Caco-2 (cell line): ENCODE measurements around the gene CHAF1A. TPM values are rescaled to one million over a fixed set of nuclear protein-coding genes. Genes with fewer than 3 reads are reported as not detected.
A peak's percentile ranks its signal among the peaks of the same experiment; 100 is the strongest.

Experiments
- Bru-seq: library from RNA; stranded (reverse); fragments of 400-500 nt; gene quantifications from one replicate; lab custom pipeline; 2021; lab: Mats Ljungman, UMichigan
- BruChase-seq, 2 experiments: library from RNA; stranded (reverse); fragments of 400-500 nt; gene quantifications; one replicate each; lab custom pipeline; 2021; lab: Mats Ljungman, UMichigan
- BruUV-seq: library from RNA; stranded (reverse); fragments of 400-500 nt; replicated peaks from 2 replicates; lab custom pipeline; 2021; lab: Mats Ljungman, UMichigan
- CTCF ChIA-PET: fragments of 300-600 bp; sonication (Branson Sonifier 250); formaldehyde crosslinking; loops from one replicate; lab custom pipeline; 2022; ENCODE audit warnings: antibody characterized with exemption; lab: Charles Lee
- POLR2A ChIA-PET: fragments of 300-600 bp; sonication (Branson Sonifier 250); formaldehyde crosslinking; loops from one replicate; lab custom pipeline; 2022; ENCODE audit warnings: antibody characterized with exemption; lab: Charles Lee
- DNase-seq, 2 experiments: peaks; one replicate each; pipeline versions ENCODE4 v3.0.0 to v3.0.0-alpha.2; 2020 to 2022
- H3K27me3 ChIP-seq: replicated peaks from 2 replicates; pipeline ENCODE4 v1.6.0; 2011; ENCODE audit warnings: low read length; ENCODE audit not compliant: control insufficient read depth, insufficient read depth
- H3K36me3 ChIP-seq: 2 replicates; pipeline ENCODE4 v1.5.1; 2011; ENCODE audit warnings: low read length; ENCODE audit not compliant: control insufficient read depth, insufficient read depth
- H3K4me1 ChIP-seq: fragments of 250-450 bp; sonication (Bioruptor Pico); 2 replicates; pipeline ENCODE4 v1.5.1; 2020; ENCODE audit warnings: mild to moderate bottlenecking
- H3K4me3 ChIP-seq: 2 replicates; pipeline ENCODE4 v1.5.1; 2011; ENCODE audit warnings: low read depth, mild to moderate bottlenecking, control low read depth, low read length
- H3K9me3 ChIP-seq: fragments of 250-450 bp; sonication (Bioruptor Pico); 2 replicates; pipeline ENCODE4 v1.5.1; 2020; ENCODE audit warnings: mild to moderate bottlenecking, moderate library complexity
- H3K27ac Mint-ChIP-seq: one replicate; pipeline ENCODE4 v1.8.0; 2022; ENCODE audit warnings: mixed read lengths; ENCODE audit not compliant: unreplicated experiment
- H3K27me3 Mint-ChIP-seq: one replicate; pipeline ENCODE4 v1.8.0; 2022; ENCODE audit warnings: mixed read lengths; ENCODE audit not compliant: insufficient read depth, unreplicated experiment
- H3K36me3 Mint-ChIP-seq: one replicate; pipeline ENCODE4 v1.8.0; 2022; ENCODE audit warnings: mild to moderate bottlenecking, mixed read lengths; ENCODE audit not compliant: insufficient read depth, unreplicated experiment
- H3K4me1 Mint-ChIP-seq: one replicate; pipeline ENCODE4 v1.8.0; 2022; ENCODE audit warnings: low read depth, mixed read lengths; ENCODE audit not compliant: unreplicated experiment
- H3K4me3 Mint-ChIP-seq: one replicate; pipeline ENCODE4 v1.8.0; 2022; ENCODE audit warnings: mild to moderate bottlenecking, moderate library complexity, mixed read lengths; ENCODE audit not compliant: unreplicated experiment
- H3K9me3 Mint-ChIP-seq: one replicate; pipeline ENCODE4 v1.8.0; 2022; ENCODE audit warnings: mixed read lengths; ENCODE audit not compliant: unreplicated experiment
- CTCF ChIP-seq, 2 experiments: fragments of 200-600 bp in 1 of 2; IDR thresholded peaks; 1 replicate in 1 of 2; 2 replicates in 1 of 2; pipeline versions ENCODE4 v1.5.1 to v1.8.0; 2011 to 2022; ENCODE audit warnings: antibody characterized with exemption in 1 of 2, control low read depth in 1 of 2, inconsistent platforms in 1 of 2, low read depth in 1 of 2, low read length in 1 of 2, mild to moderate bottlenecking in 1 of 2, moderate library complexity in 1 of 2; ENCODE audit not compliant: insufficient read depth in 1 of 2, severe bottlenecking in 1 of 2, unreplicated experiment in 1 of 2
- intact Hi-C: fragments of 100-400 bp; cut with micrococcal nuclease; formaldehyde crosslinking; loops from one replicate; pipeline ENCODE4 v1.10.0; 2022; ENCODE audit not compliant: unreplicated experiment
- long read RNA-seq: library from polyadenylated mRNA; stranded (forward); transcript quantifications from one replicate; pipeline ENCODE4 v2.0.0, GENCODE V29; 2022
- total RNA-seq: library from RNA; stranded (reverse); gene quantifications from 2 replicates; pipeline ENCODE4 v1.2.3, GENCODE V29; 2022

The CHAF1A gene
- total RNA-seq = 53.9 and 63.1 TPM in 2 replicates
- Bru-seq, nascent RNA = percentile 75 among the genes with signal in this experiment
- BruChase-seq, experiment 1, labeled RNA remaining after a 2-hour chase = percentile 79 among the genes with signal in this experiment
- BruChase-seq, experiment 2, labeled RNA remaining after a 6-hour chase = percentile 80 among the genes with signal in this experiment
- long read RNA-seq, transcript CHAF1A-201 (15 exons, 3,339 nt) = major isoform, 37 of 68 reads
- long read RNA-seq, partial matches to known transcripts = 18 of 68 reads
- long read RNA-seq, other reads (novel, unspliced or antisense) = 13 of 68 reads

GRCh38 chr19:4402171-4403004, at the start of gene CHAF1A:
Gene CHAF1A, plus strand, starts transcription at chr19:4402640. Its CDS starts 123 bp downstream, at chr19:4402763.
- Histone ChIP-seq H3K36me3 (no peaks in the 10 kb centered on the region; the same call in 1 of the 2 replicates), H3K4me1 (peaks cover 12% of the 10 kb centered on the region), H3K4me3 (peak within 1 kb of the TSS; percentile 98), H3K27me3 (no peaks in the 10 kb centered on the region), H3K9me3 (no peaks in the 10 kb centered on the region)
- POLR2A ChIA-PET = interaction anchor here (0.5 to 1.4 kb wide), 10 partner anchors 9 to 431 kb away, joined by 3 to 27 read pairs (median 4); partner anchors contain the start of genes DAPK3 and YJU2
- no TSS peak for BruUV-seq
- no peak for TF ChIP-seq CTCF (IDR thresholded peaks at IDR 0.05; ENCODE audit: insufficient read depth in 1 of 2, low read depth in 1 of 2, low read length in 1 of 2, severe bottlenecking in 1 of 2, unreplicated experiment in 1 of 2)
- DNase-seq = peak; percentile 99 to 100
- Mint-ChIP-seq H3K4me1 (peaks cover 14% of the 10 kb centered on the region), H3K27me3 (no peaks in the 10 kb centered on the region), H3K27ac (peak within 1 kb of the TSS; percentile 73), H3K9me3 (no peaks in the 10 kb centered on the region), H3K4me3 (peak within 1 kb of the TSS; percentile 75), H3K36me3 (peaks cover 42% of the 10 kb centered on the region)
- CTCF ChIA-PET = interaction anchor here (0.5 to 1.7 kb wide), 12 partner anchors 13 to 568 kb away, joined by 3 to 18 read pairs (median 4); partner anchors contain the start of gene YJU2
- intact Hi-C loops = loop anchor here (5.0 kb wide), 1 partner anchor 40 kb away; no protein-coding TSS in a partner anchor

- ChIA-PET POLR2A (interaction anchor here (0.8 to 1.0 kb wide), 2 partner anchors 9 to 10 kb away, joined by 5 to 15 read pairs; partner anchors contain the start of gene MPND), CTCF (interaction anchor here (0.6 to 2.1 kb wide), 9 partner anchors 9 to 512 kb away, joined by 3 to 34 read pairs (median 6); partner anchors contain the start of genes CHAF1A and MPND)
- peak in 1 of 2 experiments; percentile 64 for DNase-seq
- Mint-ChIP-seq H3K4me3 (no peak overlapping the region), H3K36me3 (peaks cover 44% of the 10 kb centered on the region), H3K27me3 (no peaks in the 10 kb centered on the region), H3K9me3 (no peaks in the 10 kb centered on the region), H3K4me1 (no peaks in the 10 kb centered on the region), H3K27ac (no peak overlapping the region)
- Histone ChIP-seq H3K27me3 (no peaks in the 10 kb centered on the region), H3K4me3 (no peak overlapping the region), H3K9me3 (no peaks in the 10 kb centered on the region), H3K36me3 (no peaks in the 10 kb centered on the region; the same call in 1 of the 2 replicates), H3K4me1 (no peaks in the 10 kb centered on the region)
- intact Hi-C loops = loop anchor here (1.0 kb wide), 1 partner anchor 85 kb away; no protein-coding TSS in a partner anchor
- BruUV-seq = no TSS peak
- TF ChIP-seq CTCF (IDR thresholded peaks at IDR 0.05; ENCODE audit: insufficient read depth in 1 of 2, low read depth in 1 of 2, low read length in 1 of 2, severe bottlenecking in 1 of 2, unreplicated experiment in 1 of 2) = peak; percentile 83 to 84
Observed at GRCh38 chr19:4352701-4353121, 49.7 kb upstream of the CHAF1A start.

GRCh38 chr19:4354282-4354681, 48.2 kb upstream of the CHAF1A start:
- H3K4me3 ChIP-seq = no peak overlapping the region
- no peaks in the 10 kb centered on the region for H3K4me1 Mint-ChIP-seq
- no peak overlapping the region for H3K4me3 Mint-ChIP-seq
- H3K9me3 Mint-ChIP-seq = no peaks in the 10 kb centered on the region
- no peaks in the 10 kb centered on the region for H3K9me3 ChIP-seq
- DNase-seq = no peak
- no peaks in the 10 kb centered on the region; the same call in 1 of the 2 replicates for H3K36me3 ChIP-seq
- no peak overlapping the region for H3K27ac Mint-ChIP-seq
- CTCF ChIA-PET = interaction anchor here (0.6 to 0.9 kb wide), 2 partner anchors 87 to 88 kb away, joined by 3 read pairs; no protein-coding TSS in a partner anchor
- H3K4me1 ChIP-seq = no peaks in the 10 kb centered on the region
- POLR2A ChIA-PET = no interaction called here
- no peaks in the 10 kb centered on the region for H3K27me3 Mint-ChIP-seq
- TF ChIP-seq CTCF (IDR thresholded peaks at IDR 0.05; ENCODE audit: insufficient read depth in 1 of 2, low read depth in 1 of 2, low read length in 1 of 2, severe bottlenecking in 1 of 2, unreplicated experiment in 1 of 2) = no peak
- H3K27me3 ChIP-seq = no peaks in the 10 kb centered on the region
- intact Hi-C loops = no loop called here
- no TSS peak for BruUV-seq
- H3K36me3 Mint-ChIP-seq = peaks cover 51% of the 10 kb centered on the region
